NB4 (cell line): ENCODE results near the gene MS4A2.

Experiments used
- CTCF ChIP-seq: IDR thresholded peaks from one replicate; pipeline ENCODE4 v1.5.1; 2012; ENCODE audit warnings: low read depth, low read length
- MAX ChIP-seq: IDR thresholded peaks from 2 replicates; pipeline ENCODE4 v1.6.1; 2011; ENCODE audit warnings: low read depth, low read length
- MYC ChIP-seq: IDR thresholded peaks from 2 replicates; pipeline ENCODE4 v1.6.1; 2011; ENCODE audit warnings: low read depth, low read length
- POLR2A ChIP-seq: IDR thresholded peaks from 2 replicates; pipeline ENCODE4 v1.6.1; 2011; ENCODE audit warnings: mild to moderate bottlenecking; ENCODE audit not compliant: insufficient read length; ENCODE audit errors: extremely low read depth

GRCh38 chr11:60087239-60087638 lies 1.2 kb upstream of the MS4A2 start:
- no peak for TF ChIP-seq CTCF
- TF ChIP-seq MYC, result no peak
- TF ChIP-seq POLR2A, result no peak
- TF ChIP-seq MAX, result no peak
